Body of pancreas (tissue), 4 donors: Measurements from ENCODE around the gene TAAR2. TPM values are rescaled to one million over a fixed set of nuclear protein-coding genes. Genes with fewer than 3 reads are reported as not detected.
A peak's percentile ranks its signal among the peaks of the same experiment; 100 is the strongest.
"Not testable (repeated sequence)": the region's sequence is repeated elsewhere in the genome, so short reads cannot be mapped to it uniquely, and the experiment has no call there.

Experiments used
- ATAC-seq: fragments of 150-250 bp; one replicate; pipeline ENCODE4 v1.9.1; 2016
- DNase-seq, 4 donors: peaks; one replicate each; pipeline ENCODE4 v3.0.0-alpha.2; 2019
- H3K27ac ChIP-seq, 4 donors: fragments of 200-600 bp; sonication (generic); 1 replicate in 3 of 4; 2 replicates in 1 of 4; pipeline versions ENCODE4 v1.5.1 to v1.6.1; 2016 to 2019; ENCODE audit warnings: mild to moderate bottlenecking in 1 of 4, mixed read lengths in 1 of 4, moderate library complexity in 1 of 4
- H3K27me3 ChIP-seq, 2 donors: fragments of 200-600 bp; sonication (generic); one replicate each; pipeline ENCODE4 v1.6.0; 2016; ENCODE audit warnings: mild to moderate bottlenecking in 1 of 2
- H3K36me3 ChIP-seq, 2 donors: fragments of 200-600 bp; sonication (generic); replicated peaks in 1 of 2; 2 replicates each; pipeline ENCODE4 v1.5.1; 2016; ENCODE audit warnings: low read depth in 2 of 2; ENCODE audit not compliant: insufficient read depth in 1 of 2
- H3K4me1 ChIP-seq: fragments of 200-600 bp; sonication (generic); one replicate; pipeline ENCODE4 v1.6.0; 2016
- H3K4me3 ChIP-seq, 2 donors: fragments of 200-600 bp; sonication (generic); 1 replicate in 1 of 2; 2 replicates in 1 of 2; pipeline ENCODE4 v1.5.1; 2016 to 2019
- H3K9me3 ChIP-seq, 3 donors: fragments of 200-600 bp; sonication (generic); 1 replicate in 2 of 3; 2 replicates in 1 of 3; pipeline ENCODE4 v1.5.1; 2016
- POLR2A ChIP-seq, 3 donors: fragments of 450-650 bp; IDR thresholded peaks; one replicate each; pipeline ENCODE4 v1.6.1; 2016; ENCODE audit warnings: antibody characterized with exemption in 3 of 3, mild to moderate bottlenecking in 2 of 3
- WGBS, 2 donors: methylation state at CpG; one replicate each; pipeline ENCODE4 v1.1.5; 2017; 5-methylcytosine and 5-hydroxymethylcytosine counted together
- intact Hi-C: fragments of 100-400 bp; cut with DNase I; formaldehyde crosslinking; loops from one replicate; pipeline ENCODE4 v1.15.1; 2023
- total RNA-seq, 2 donors: library from RNA; depleted of rRNA; stranded (reverse); fragments of >200 nt; gene quantifications; one replicate each; pipeline ENCODE4 v1.1.0, GENCODE V29; 2016
- TF ChIP-seq, protein P1 (sequence below), 7 experiments: fragments of 450-650 bp in 4 of 7; fragments of 200-600 bp in 3 of 7; sonication (generic) in 3 of 7; IDR thresholded peaks; one replicate each; pipeline ENCODE4 v1.5.1; 2016 to 2019; ENCODE audit warnings: antibody characterized with exemption in 7 of 7

TAAR2 gene
- total RNA-seq, 2 donors from 2014 or later: not detected

DNA sequence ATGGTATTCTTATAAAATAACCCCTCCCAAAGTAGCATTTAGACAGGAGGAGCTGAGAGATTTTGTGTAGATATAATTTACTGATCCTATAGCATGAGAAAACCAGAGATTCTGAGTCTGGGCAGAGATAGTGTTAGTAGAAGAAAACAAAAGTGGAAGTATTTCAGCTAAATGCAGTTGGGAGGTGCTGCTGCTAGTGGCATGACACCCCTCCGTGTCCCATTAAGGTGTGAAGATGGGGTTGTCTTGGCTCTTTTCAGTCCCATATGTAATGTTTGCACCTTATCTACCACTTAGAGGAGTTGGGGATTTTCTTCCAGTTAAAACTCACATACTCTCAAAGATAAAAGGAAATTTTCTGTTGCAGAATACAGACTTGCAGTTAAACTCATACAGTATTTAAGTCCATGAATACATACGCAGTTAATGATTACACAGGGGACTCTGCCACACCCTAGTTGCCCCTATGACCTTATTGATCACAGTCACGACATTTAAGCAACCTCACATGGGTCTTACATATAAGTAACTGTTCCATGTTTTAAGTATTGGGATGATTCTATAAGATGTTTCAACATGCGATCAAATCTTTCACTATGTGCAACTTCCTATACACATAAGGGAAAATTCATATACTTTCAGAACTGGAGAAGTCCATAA lies 11.5 kb downstream of the TAAR2 start:
- Histone ChIP-seq H3K9me3 (no peaks in the 10 kb centered on the region), H3K27ac (no peak overlapping the region), H3K27me3 (no peaks in the 10 kb centered on the region), H3K4me3 (no peak overlapping the region), H3K4me1 (peaks cover 9% of the 10 kb centered on the region), H3K36me3 (no peaks in the 10 kb centered on the region)
- DNase-seq (no peak), ATAC-seq (no peak)
- intact Hi-C loops: no loop called here
- WGBS, 2 donors: 37 to 49% methylated on average over 3 to 4 of the region's 4 CpGs
- TF ChIP-seq POLR2A (IDR thresholded peaks at IDR 0.05): no peak
- TF ChIP-seq, protein P1, sequence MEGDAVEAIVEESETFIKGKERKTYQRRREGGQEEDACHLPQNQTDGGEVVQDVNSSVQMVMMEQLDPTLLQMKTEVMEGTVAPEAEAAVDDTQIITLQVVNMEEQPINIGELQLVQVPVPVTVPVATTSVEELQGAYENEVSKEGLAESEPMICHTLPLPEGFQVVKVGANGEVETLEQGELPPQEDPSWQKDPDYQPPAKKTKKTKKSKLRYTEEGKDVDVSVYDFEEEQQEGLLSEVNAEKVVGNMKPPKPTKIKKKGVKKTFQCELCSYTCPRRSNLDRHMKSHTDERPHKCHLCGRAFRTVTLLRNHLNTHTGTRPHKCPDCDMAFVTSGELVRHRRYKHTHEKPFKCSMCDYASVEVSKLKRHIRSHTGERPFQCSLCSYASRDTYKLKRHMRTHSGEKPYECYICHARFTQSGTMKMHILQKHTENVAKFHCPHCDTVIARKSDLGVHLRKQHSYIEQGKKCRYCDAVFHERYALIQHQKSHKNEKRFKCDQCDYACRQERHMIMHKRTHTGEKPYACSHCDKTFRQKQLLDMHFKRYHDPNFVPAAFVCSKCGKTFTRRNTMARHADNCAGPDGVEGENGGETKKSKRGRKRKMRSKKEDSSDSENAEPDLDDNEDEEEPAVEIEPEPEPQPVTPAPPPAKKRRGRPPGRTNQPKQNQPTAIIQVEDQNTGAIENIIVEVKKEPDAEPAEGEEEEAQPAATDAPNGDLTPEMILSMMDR (IDR thresholded peaks at IDR 0.05): no peak

DNA sequence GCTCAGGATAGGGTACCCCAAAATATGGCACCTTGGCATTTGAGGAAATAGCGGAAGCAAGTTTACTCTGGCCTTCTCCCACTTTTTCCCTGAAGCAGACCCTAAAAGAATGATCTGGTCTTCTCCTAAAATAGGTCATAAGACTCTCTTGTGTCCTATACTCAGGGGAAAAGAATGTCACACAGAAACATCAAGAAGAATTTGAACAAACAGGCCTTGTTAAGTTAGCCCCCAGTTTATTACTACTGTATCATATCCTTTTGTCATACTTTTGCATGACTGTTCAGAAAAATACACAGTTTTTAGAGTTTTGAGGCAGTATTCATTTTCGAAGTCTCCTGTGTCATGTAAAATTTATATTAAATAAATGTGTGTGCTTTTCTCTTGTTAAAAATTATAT lies 12.5 kb downstream of the TAAR2 start:
- no peak for DNase-seq
- Histone ChIP-seq H3K4me1 (peaks cover 19% of the 10 kb centered on the region), H3K27me3 (no peaks in the 10 kb centered on the region), H3K9me3 (no peaks in the 10 kb centered on the region), H3K27ac (no peak overlapping the region), H3K36me3 (no peaks in the 10 kb centered on the region), H3K4me3 (no peak overlapping the region)
- ATAC-seq: no peak
- TF ChIP-seq, protein P1 (IDR thresholded peaks at IDR 0.05): no peak
- TF ChIP-seq POLR2A (IDR thresholded peaks at IDR 0.05): no peak
- WGBS, 2 donors: 78 to 85% methylated on average over 2 of the region's 2 CpGs
- intact Hi-C loops: no loop called here

DNA sequence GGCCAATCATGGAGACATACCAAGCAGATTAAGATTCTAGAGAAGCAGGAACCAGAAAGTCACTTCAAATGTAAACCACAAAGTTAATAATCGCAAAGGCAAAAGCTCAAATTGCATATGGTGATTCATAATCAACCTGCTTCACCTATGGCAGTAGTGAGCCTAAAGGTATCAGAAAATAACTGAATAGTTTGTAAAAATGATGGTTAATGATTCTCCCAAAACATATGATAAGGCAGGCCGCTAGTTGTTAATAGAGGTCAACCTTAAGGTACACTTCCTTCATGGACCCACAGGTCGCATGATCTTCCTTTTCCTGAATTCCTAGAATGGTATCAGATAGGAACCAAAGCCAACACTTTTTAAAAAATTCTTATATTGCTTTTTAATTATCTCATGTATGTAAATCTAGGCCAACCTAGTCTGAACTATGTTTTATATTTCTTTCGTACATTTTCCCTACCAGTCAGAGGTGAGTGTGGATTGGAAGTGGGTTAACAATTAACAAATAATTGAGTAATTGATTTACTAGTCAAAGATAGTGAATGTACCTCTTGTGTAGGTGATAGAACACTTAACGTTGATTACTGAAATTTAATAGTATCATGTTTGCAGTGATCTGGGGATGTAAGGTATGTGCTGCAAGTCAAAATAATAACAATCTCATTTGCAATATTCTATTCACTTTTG lies 16.4 kb downstream of the TAAR2 start:
- no peaks in the 10 kb centered on the region for H3K27me3 ChIP-seq
- H3K4me1 ChIP-seq: peaks cover 19% of the 10 kb centered on the region
- DNase-seq: no peak
- no peak overlapping the region for H3K4me3 ChIP-seq
- WGBS, 2 donors: 26 to 31% methylated on average over 5 of the region's 5 CpGs
- H3K9me3 ChIP-seq: no peaks in the 10 kb centered on the region
- intact Hi-C loops: no loop called here
- peak; percentile 70 for ATAC-seq
- peak overlapping the region in 2 of 4 donors; percentile 26 to 58 for H3K27ac ChIP-seq
- TF ChIP-seq, protein P1 (IDR thresholded peaks at IDR 0.05): no peak
- no peak for TF ChIP-seq POLR2A (IDR thresholded peaks at IDR 0.05)
- H3K36me3 ChIP-seq: no peaks in the 10 kb centered on the region

DNA sequence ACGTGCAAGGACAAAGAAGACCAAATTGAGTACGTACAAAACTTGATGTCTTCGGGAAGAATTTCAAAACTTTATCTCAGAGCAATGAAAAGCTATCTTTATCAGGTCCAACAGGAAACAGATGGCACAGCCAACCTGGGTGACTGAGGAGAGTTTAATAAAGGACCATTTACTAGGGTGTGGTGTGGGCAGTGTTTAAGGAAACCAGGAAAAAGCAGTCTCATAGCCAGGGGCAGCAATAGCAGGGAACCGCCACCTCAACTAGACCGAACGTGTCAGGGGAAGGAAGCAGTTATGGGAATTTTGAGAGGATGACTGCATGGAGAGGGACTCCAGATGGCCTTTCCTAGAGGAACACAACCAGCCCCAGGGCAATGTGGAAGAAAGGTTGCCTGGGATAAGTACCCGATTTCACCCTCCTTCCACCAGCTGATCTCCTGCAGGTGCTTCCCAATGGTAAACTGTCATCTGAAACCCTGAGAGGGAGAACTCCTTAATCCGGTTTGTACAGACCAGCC lies 19.4 kb downstream of the TAAR2 start:
- H3K27me3 ChIP-seq: no peaks in the 10 kb centered on the region
- DNase-seq (no peak), ATAC-seq (no peak)
- H3K4me1 ChIP-seq: peaks cover 19% of the 10 kb centered on the region
- TF ChIP-seq, protein P1 (IDR thresholded peaks at IDR 0.05): no peak
- TF ChIP-seq POLR2A (IDR thresholded peaks at IDR 0.05): no peak
- H3K9me3 ChIP-seq: no peaks in the 10 kb centered on the region
- H3K4me3 ChIP-seq: no peak overlapping the region
- H3K27ac ChIP-seq: no peak overlapping the region
- H3K36me3 ChIP-seq: no peaks in the 10 kb centered on the region
- intact Hi-C loops: no loop called here
- 78 to 82% methylated on average over 8 of the region's 8 CpGs for WGBS, 2 donors

DNA sequence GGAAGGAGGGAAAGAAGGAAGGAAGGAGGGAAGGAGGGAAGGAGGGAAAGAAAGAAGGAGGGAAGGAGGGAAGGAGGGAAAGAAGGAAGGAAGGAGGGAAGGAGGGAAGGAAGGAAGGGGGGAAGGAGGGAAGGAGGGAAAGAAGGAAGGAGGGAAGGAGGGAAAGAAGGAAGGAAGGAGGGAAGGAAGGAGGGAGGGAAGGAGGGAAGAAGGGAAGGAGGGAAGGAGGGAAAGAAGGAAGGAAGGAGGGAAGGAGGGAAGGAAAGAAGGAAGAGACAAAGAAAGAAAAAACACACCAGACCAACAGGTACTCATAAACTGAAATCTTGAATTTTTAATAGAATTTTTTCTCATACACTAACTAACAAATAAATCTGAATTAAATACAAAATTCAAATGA lies 23.2 kb downstream of the TAAR2 start:
- not testable (repeated sequence) for H3K27me3 ChIP-seq, H3K4me3 ChIP-seq, ATAC-seq

More for the DNA sequence above, 23.2 kb downstream of the TAAR2 start:
- intact Hi-C loops, H3K4me1 ChIP-seq, H3K27ac ChIP-seq, DNase-seq, H3K9me3 ChIP-seq, H3K36me3 ChIP-seq: not testable (repeated sequence)
